Thyroid gland (tissue), 4 donors: ENCODE data around the gene COBLL1.

Experiments used
- POLR2A ChIP-seq, 2 donors: fragments of 450-650 bp; IDR thresholded peaks; one replicate each; pipeline ENCODE4 v1.6.1; 2017; ENCODE audit warnings: antibody characterized with exemption in 2 of 2, mild to moderate bottlenecking in 2 of 2, moderate library complexity in 1 of 2
- TF ChIP-seq, protein P1 (sequence below), 6 experiments: fragments of 200-600 bp in 3 of 6; fragments of 450-650 bp in 3 of 6; sonication (generic) in 3 of 6; IDR thresholded peaks; one replicate each; pipeline ENCODE4 v1.5.1; 2016 to 2019; ENCODE audit warnings: antibody characterized with exemption in 6 of 6, mild to moderate bottlenecking in 2 of 6, inconsistent platforms in 1 of 6, moderate library complexity in 1 of 6

DNA sequence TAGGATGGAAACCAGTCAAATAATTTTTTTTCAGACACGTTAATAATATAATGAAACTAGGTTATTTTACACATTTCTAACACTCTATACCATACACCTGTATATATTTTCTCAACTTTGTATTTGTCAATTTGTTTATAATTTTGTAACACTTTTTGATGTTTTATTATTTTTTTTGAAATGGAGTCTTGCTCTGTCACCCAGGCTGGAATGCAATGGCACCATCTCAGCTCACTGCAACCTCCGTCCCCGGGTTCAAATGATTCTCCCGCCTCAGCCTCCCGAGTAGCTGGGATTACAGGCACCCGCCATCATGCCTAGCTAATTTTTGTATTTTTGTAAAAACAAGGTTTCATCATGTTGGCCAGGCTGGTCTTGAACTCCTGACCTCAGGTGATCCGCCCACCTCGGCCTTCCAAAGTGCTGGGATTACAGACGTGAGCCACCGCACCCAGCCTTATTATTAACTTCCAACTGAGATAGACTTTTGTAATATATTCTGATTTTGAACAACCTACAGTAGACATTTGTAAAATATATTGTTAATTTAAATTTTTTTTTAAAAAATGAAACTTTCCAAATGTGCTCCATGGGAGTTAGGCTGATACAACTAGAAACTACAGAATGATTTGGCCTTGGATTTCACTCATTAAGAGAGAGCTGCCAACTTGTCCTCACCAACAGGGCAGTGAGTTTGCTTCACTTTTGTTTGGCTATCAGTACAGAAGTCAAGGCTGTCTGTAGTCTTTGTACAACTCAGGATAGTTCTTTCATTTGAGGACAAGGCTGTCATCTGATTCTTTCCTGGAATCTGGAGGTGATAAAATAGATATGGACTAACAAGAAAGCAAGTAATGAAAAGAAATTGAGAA, 33.9 kb upstream of the COBLL1 start:
- TF ChIP-seq POLR2A (IDR thresholded peaks at IDR 0.05) = no peak
- TF ChIP-seq, protein P1, sequence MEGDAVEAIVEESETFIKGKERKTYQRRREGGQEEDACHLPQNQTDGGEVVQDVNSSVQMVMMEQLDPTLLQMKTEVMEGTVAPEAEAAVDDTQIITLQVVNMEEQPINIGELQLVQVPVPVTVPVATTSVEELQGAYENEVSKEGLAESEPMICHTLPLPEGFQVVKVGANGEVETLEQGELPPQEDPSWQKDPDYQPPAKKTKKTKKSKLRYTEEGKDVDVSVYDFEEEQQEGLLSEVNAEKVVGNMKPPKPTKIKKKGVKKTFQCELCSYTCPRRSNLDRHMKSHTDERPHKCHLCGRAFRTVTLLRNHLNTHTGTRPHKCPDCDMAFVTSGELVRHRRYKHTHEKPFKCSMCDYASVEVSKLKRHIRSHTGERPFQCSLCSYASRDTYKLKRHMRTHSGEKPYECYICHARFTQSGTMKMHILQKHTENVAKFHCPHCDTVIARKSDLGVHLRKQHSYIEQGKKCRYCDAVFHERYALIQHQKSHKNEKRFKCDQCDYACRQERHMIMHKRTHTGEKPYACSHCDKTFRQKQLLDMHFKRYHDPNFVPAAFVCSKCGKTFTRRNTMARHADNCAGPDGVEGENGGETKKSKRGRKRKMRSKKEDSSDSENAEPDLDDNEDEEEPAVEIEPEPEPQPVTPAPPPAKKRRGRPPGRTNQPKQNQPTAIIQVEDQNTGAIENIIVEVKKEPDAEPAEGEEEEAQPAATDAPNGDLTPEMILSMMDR (IDR thresholded peaks at IDR 0.05) = no peak
